HEK293 (cell line): ENCODE data around the gene SPOCK1.

Experiments used
- EGR2 ChIP-seq: fragments of 450-650 bp; formaldehyde crosslinking; IDR thresholded peaks from 2 replicates; pipeline ENCODE4 v1.5.1; 2016; ENCODE audit warnings: low read depth, missing biosample characterization, missing genetic modification characterization
- GLI2 ChIP-seq: fragments of 450-650 bp; formaldehyde crosslinking; IDR thresholded peaks from 2 replicates; pipeline ENCODE4; 2017; ENCODE audit warnings: missing biosample characterization, missing genetic modification characterization, low read depth, borderline replicate concordance
- SETDB1 ChIP-seq: IDR thresholded peaks from one replicate; pipeline ENCODE4 v1.6.1; 2017; ENCODE audit warnings: mild to moderate bottlenecking, low read length, moderate library complexity, mixed read lengths; ENCODE audit not compliant: insufficient read length
- ZBTB20 ChIP-seq: fragments of 450-650 bp; formaldehyde crosslinking; IDR thresholded peaks from 2 replicates; pipeline ENCODE4 v1.5.1; 2016; ENCODE audit warnings: missing biosample characterization, missing genetic modification characterization
- ZBTB7A ChIP-seq: fragments of 450-650 bp; formaldehyde crosslinking; IDR thresholded peaks from 2 replicates; pipeline ENCODE4 v1.5.1; 2016; ENCODE audit warnings: low read depth, missing biosample characterization, missing genetic modification characterization
- ZNF274 ChIP-seq, 2 experiments: fragments of 200-500 bp in 1 of 2; fragments of 450-650 bp in 1 of 2; sonication (Bioruptor generic) in 1 of 2; formaldehyde crosslinking in 1 of 2; IDR thresholded peaks; 2 replicates each; pipeline versions ENCODE4 v1.5.1 to v1.6.1; 2014 to 2016; ENCODE audit warnings: borderline replicate concordance in 1 of 2, inconsistent platforms in 1 of 2, low read length in 1 of 2, missing biosample characterization in 1 of 2, missing genetic modification characterization in 1 of 2
- TF ChIP-seq, protein P1 (sequence below): fragments of 450-650 bp; formaldehyde crosslinking; IDR thresholded peaks from 2 replicates; pipeline ENCODE4 v1.5.1; 2016; ENCODE audit warnings: missing biosample characterization, missing genetic modification characterization
- TF ChIP-seq, protein P2 (sequence below): fragments of 450-650 bp; formaldehyde crosslinking; IDR thresholded peaks from 2 replicates; pipeline ENCODE4 v1.5.1; 2016; ENCODE audit warnings: missing biosample characterization, missing genetic modification characterization
- TF ChIP-seq, protein P3 (sequence below): fragments of 450-650 bp; formaldehyde crosslinking; IDR thresholded peaks from 2 replicates; pipeline ENCODE4 v1.5.1; 2016; ENCODE audit warnings: missing biosample characterization, missing genetic modification characterization
- TF ChIP-seq, protein P4 (sequence below): fragments of 450-650 bp; formaldehyde crosslinking; IDR thresholded peaks from 2 replicates; pipeline ENCODE4 v1.5.1; 2017; ENCODE audit warnings: missing biosample characterization, missing genetic modification characterization
- TF ChIP-seq, protein P5 (sequence below): fragments of 450-650 bp; formaldehyde crosslinking; IDR thresholded peaks from 2 replicates; pipeline ENCODE4 v1.5.1; 2016; ENCODE audit warnings: missing biosample characterization, missing genetic modification characterization

DNA sequence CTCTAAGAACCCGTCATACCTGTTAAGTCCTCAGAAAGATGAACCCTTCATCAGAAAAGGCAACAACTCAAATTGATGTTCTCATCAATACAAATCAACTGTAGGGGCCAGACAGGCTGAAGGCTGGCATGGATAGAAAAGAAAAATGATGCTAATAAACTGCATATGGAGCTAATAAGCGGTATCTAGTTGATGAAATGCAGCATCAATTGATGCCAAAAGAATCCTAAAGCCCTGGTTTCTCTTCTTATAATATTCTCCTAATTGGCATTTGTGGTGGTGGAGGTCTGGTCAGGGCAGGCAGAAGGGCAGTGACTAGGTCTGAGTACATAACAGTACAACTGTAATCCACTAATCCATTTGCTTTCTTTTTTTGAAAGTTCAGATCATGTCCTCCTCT, 322.5 kb downstream of the SPOCK1 start:
- TF ChIP-seq, protein P1, sequence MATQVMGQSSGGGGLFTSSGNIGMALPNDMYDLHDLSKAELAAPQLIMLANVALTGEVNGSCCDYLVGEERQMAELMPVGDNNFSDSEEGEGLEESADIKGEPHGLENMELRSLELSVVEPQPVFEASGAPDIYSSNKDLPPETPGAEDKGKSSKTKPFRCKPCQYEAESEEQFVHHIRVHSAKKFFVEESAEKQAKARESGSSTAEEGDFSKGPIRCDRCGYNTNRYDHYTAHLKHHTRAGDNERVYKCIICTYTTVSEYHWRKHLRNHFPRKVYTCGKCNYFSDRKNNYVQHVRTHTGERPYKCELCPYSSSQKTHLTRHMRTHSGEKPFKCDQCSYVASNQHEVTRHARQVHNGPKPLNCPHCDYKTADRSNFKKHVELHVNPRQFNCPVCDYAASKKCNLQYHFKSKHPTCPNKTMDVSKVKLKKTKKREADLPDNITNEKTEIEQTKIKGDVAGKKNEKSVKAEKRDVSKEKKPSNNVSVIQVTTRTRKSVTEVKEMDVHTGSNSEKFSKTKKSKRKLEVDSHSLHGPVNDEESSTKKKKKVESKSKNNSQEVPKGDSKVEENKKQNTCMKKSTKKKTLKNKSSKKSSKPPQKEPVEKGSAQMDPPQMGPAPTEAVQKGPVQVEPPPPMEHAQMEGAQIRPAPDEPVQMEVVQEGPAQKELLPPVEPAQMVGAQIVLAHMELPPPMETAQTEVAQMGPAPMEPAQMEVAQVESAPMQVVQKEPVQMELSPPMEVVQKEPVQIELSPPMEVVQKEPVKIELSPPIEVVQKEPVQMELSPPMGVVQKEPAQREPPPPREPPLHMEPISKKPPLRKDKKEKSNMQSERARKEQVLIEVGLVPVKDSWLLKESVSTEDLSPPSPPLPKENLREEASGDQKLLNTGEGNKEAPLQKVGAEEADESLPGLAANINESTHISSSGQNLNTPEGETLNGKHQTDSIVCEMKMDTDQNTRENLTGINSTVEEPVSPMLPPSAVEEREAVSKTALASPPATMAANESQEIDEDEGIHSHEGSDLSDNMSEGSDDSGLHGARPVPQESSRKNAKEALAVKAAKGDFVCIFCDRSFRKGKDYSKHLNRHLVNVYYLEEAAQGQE = no peak
- TF ChIP-seq, protein P2, sequence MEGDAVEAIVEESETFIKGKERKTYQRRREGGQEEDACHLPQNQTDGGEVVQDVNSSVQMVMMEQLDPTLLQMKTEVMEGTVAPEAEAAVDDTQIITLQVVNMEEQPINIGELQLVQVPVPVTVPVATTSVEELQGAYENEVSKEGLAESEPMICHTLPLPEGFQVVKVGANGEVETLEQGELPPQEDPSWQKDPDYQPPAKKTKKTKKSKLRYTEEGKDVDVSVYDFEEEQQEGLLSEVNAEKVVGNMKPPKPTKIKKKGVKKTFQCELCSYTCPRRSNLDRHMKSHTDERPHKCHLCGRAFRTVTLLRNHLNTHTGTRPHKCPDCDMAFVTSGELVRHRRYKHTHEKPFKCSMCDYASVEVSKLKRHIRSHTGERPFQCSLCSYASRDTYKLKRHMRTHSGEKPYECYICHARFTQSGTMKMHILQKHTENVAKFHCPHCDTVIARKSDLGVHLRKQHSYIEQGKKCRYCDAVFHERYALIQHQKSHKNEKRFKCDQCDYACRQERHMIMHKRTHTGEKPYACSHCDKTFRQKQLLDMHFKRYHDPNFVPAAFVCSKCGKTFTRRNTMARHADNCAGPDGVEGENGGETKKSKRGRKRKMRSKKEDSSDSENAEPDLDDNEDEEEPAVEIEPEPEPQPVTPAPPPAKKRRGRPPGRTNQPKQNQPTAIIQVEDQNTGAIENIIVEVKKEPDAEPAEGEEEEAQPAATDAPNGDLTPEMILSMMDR (tag by site-specific recombination) = no peak
- TF ChIP-seq ZNF274 (IDR thresholded peaks at IDR 0.05; ENCODE audit: low read length) = no peak
- no peak for TF ChIP-seq ZNF274 (tag by site-specific recombination; IDR thresholded peaks at IDR 0.05; ENCODE audit: borderline replicate concordance)
- no peak for TF ChIP-seq SETDB1
- TF ChIP-seq GLI2 (tag by site-specific recombination) = no peak
- TF ChIP-seq, protein P3, sequence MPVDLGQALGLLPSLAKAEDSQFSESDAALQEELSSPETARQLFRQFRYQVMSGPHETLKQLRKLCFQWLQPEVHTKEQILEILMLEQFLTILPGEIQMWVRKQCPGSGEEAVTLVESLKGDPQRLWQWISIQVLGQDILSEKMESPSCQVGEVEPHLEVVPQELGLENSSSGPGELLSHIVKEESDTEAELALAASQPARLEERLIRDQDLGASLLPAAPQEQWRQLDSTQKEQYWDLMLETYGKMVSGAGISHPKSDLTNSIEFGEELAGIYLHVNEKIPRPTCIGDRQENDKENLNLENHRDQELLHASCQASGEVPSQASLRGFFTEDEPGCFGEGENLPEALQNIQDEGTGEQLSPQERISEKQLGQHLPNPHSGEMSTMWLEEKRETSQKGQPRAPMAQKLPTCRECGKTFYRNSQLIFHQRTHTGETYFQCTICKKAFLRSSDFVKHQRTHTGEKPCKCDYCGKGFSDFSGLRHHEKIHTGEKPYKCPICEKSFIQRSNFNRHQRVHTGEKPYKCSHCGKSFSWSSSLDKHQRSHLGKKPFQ = no peak
- no peak for TF ChIP-seq ZBTB7A (tag by site-specific recombination)
- TF ChIP-seq, protein P4, sequence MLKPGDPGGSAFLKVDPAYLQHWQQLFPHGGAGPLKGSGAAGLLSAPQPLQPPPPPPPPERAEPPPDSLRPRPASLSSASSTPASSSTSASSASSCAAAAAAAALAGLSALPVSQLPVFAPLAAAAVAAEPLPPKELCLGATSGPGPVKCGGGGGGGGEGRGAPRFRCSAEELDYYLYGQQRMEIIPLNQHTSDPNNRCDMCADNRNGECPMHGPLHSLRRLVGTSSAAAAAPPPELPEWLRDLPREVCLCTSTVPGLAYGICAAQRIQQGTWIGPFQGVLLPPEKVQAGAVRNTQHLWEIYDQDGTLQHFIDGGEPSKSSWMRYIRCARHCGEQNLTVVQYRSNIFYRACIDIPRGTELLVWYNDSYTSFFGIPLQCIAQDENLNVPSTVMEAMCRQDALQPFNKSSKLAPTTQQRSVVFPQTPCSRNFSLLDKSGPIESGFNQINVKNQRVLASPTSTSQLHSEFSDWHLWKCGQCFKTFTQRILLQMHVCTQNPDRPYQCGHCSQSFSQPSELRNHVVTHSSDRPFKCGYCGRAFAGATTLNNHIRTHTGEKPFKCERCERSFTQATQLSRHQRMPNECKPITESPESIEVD = no peak
- TF ChIP-seq ZBTB20 = no peak
- TF ChIP-seq, protein P5, sequence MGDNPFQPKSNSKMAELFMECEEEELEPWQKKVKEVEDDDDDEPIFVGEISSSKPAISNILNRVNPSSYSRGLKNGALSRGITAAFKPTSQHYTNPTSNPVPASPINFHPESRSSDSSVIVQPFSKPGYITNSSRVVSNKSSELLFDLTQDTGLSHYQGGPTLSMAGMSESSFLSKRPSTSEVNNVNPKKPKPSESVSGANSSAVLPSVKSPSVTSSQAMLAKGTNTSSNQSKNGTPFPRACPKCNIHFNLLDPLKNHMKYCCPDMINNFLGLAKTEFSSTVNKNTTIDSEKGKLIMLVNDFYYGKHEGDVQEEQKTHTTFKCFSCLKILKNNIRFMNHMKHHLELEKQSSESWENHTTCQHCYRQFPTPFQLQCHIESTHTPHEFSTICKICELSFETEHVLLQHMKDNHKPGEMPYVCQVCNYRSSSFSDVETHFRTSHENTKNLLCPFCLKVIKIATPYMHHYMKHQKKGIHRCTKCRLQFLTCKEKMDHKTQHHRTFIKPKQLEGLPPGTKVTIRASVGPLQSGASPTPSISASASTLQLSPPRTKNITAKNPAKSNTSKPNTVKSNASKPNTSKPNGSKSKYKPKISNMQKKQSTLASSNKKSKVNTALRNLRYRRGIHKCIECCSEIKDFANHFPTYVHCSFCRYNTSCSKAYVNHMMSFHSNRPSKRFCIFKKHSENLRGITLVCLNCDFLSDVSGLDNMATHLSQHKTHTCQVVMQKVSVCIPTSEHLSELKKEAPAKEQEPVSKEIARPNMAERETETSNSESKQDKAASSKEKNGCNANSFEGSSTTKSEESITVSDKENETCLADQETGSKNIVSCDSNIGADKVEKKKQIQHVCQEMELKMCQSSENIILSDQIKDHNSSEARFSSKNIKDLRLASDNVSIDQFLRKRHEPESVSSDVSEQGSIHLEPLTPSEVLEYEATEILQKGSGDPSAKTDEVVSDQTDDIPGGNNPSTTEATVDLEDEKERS (tag by site-specific recombination) = no peak
- TF ChIP-seq EGR2 (tag by site-specific recombination) = no peak
